ENCODE data around the gene RBM27. TPM values are rescaled to one million over a fixed set of nuclear protein-coding genes. Genes with fewer than 3 reads are reported as not detected.
A peak's percentile ranks its signal among the peaks of the same experiment; 100 is the strongest.

The RBM27 gene
- total RNA-seq (10 to 100 TPM; 20.1 to 30.9 (median 25.0) TPM), polyA plus RNA-seq (1 to 10 TPM; 5.4 to 9.3 (median 6.7) TPM)

GRCh38 chr5:146203011-146203871 lies at the start of gene RBM27:
RBM27 (plus strand) TSS chr5:146203605; CDS start chr5:146203766, 161 bp downstream.
- intact Hi-C loops (cut with DNase I), result loop anchor here (1.0 to 10.0 kb wide), 2 partner anchors 21 to 242 kb away; partner anchors contain the start of genes LARS1 and TCERG1
- H3K4me1 ChIP-seq, result peaks cover 0 to 42% (median 33%) of the 10 kb centered on the region in 4 donors
- WGBS, 2 donors, result 1% methylated on average over 48 of the region's 48 CpGs
- H3K4me3 ChIP-seq, result peak within 1 kb of the TSS; percentile 68 to 98 (median 88)
- peak within 1 kb of the TSS; percentile 83 to 92 (median 86) for H3K27ac ChIP-seq
- no peaks in the 10 kb centered on the region for H3K9me3 ChIP-seq
- TF ChIP-seq POLR2AphosphoS5 (IDR thresholded peaks at IDR 0.05) (peak; percentile 75 to 92 (median 82)), EP300 (IDR thresholded peaks at IDR 0.05) (no peak), POLR2A (IDR thresholded peaks at IDR 0.05) (peak; percentile 54 to 62)
- peak; percentile 99 for DNase-seq
- no peaks in the 10 kb centered on the region for H3K27me3 ChIP-seq
- no peaks in the 10 kb centered on the region for H3K36me3 ChIP-seq

GRCh38 chr5:146158255-146158654 lies 45.1 kb upstream of the RBM27 start:
- no peak overlapping the region for H3K4me3 ChIP-seq
- TF ChIP-seq EP300 (IDR thresholded peaks at IDR 0.05), result no peak
- no peaks in the 10 kb centered on the region for H3K4me1 ChIP-seq
- no peaks in the 10 kb centered on the region for H3K27me3 ChIP-seq
- intact Hi-C loops (cut with DNase I), result loop anchor here (10.0 kb wide), 1 partner anchor 107 kb away; no protein-coding TSS in a partner anchor
- no peaks in the 10 kb centered on the region for H3K9me3 ChIP-seq
- no peak overlapping the region for H3K27ac ChIP-seq
- no peak for DNase-seq
- peaks cover 18 to 99% (median 56%) of the 10 kb centered on the region in 4 donors for H3K36me3 ChIP-seq

GRCh38 chr5:146164382-146164781 lies 39.0 kb upstream of the RBM27 start:
- intact Hi-C loops (cut with DNase I), result no loop called here
- H3K4me1 ChIP-seq, result no peaks in the 10 kb centered on the region
- no peak for DNase-seq
- 96 to 97% methylated on average over 2 of the region's 2 CpGs for WGBS, 2 donors
- no peak for TF ChIP-seq EP300 (IDR thresholded peaks at IDR 0.05)
- no peak for TF ChIP-seq POLR2A (IDR thresholded peaks at IDR 0.05)
- TF ChIP-seq POLR2AphosphoS5 (IDR thresholded peaks at IDR 0.05), result no peak
- TF ChIP-seq CTCF (IDR thresholded peaks at IDR 0.05), result no peak
- no peak overlapping the region for H3K4me3 ChIP-seq
- H3K9me3 ChIP-seq, result no peaks in the 10 kb centered on the region
- no peaks in the 10 kb centered on the region for H3K27me3 ChIP-seq
- H3K27ac ChIP-seq, result no peak overlapping the region
- peaks cover 14 to 100% (median 46%) of the 10 kb centered on the region in 4 donors for H3K36me3 ChIP-seq

GRCh38 chr5:146165460-146165859 lies 37.9 kb upstream of the RBM27 start:
- WGBS, 2 donors, result 86 to 92% methylated on average over 1 of the region's 1 CpG
- intact Hi-C loops (cut with DNase I), result no loop called here
- H3K4me1 ChIP-seq, result no peaks in the 10 kb centered on the region
- H3K27ac ChIP-seq, result no peak overlapping the region
- H3K9me3 ChIP-seq, result no peaks in the 10 kb centered on the region
- no peaks in the 10 kb centered on the region for H3K27me3 ChIP-seq
- TF ChIP-seq POLR2AphosphoS5 (IDR thresholded peaks at IDR 0.05) (no peak), EP300 (IDR thresholded peaks at IDR 0.05) (no peak), POLR2A (IDR thresholded peaks at IDR 0.05) (no peak), CTCF (IDR thresholded peaks at IDR 0.05) (no peak)
- no peak overlapping the region for H3K4me3 ChIP-seq
- H3K36me3 ChIP-seq, result peaks cover 6 to 100% (median 50%) of the 10 kb centered on the region in 4 donors
- no peak for DNase-seq

- Histone ChIP-seq H3K4me3 (no peak overlapping the region), H3K36me3 (peaks cover 6 to 100% (median 55%) of the 10 kb centered on the region in 4 donors), H3K9me3 (no peaks in the 10 kb centered on the region), H3K4me1 (no peaks in the 10 kb centered on the region), H3K27me3 (no peaks in the 10 kb centered on the region), H3K27ac (no peak overlapping the region)
- 86 to 89% methylated on average over 1 of the region's 1 CpG for WGBS, 2 donors
- intact Hi-C loops (cut with DNase I), result no loop called here
- no peak for TF ChIP-seq POLR2A (IDR thresholded peaks at IDR 0.05)
- no peak for TF ChIP-seq CTCF (IDR thresholded peaks at IDR 0.05)
- no peak for TF ChIP-seq POLR2AphosphoS5 (IDR thresholded peaks at IDR 0.05)
- TF ChIP-seq EP300 (IDR thresholded peaks at IDR 0.05), result no peak
- no peak for DNase-seq
Measured at GRCh38 chr5:146165903-146166302, 37.5 kb upstream of the RBM27 start.
